Measurements from ENCODE around the gene SIGMAR1. TPM values are rescaled to one million over a fixed set of nuclear protein-coding genes. Genes with fewer than 3 reads are reported as not detected.
A peak's percentile ranks its signal among the peaks of the same experiment; 100 is the strongest.
"Not testable (repeated sequence)": the region's sequence is repeated elsewhere in the genome, so short reads cannot be mapped to it uniquely, and the experiment has no call there.

Gene SIGMAR1
- total RNA-seq, 1 donor from 2014 or later = 20.8 TPM

DNA sequence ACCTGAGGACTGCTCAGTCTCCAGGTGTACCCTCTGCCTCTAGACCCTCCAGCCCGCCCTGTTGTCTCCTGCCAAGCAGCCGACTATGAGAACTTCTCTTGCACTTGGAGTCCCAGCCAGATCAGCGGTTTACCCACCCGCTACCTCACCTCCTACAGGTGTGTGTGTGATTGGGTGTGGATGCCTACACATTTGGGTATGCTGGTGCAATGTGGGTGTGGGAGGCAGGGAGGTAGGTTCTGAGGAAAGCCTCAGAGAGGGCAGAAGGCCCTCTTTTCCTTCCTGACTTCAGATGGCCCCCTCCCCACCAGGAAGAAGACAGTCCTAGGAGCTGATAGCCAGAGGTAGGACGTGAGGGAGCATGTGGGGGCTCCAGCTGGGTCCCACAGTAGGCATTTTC lies 19.4 kb upstream of the SIGMAR1 start:
- FAIRE-seq = no peak
- DNase-seq (ENCODE audit: low spot score in 2 of 2) = no peak

DNA sequence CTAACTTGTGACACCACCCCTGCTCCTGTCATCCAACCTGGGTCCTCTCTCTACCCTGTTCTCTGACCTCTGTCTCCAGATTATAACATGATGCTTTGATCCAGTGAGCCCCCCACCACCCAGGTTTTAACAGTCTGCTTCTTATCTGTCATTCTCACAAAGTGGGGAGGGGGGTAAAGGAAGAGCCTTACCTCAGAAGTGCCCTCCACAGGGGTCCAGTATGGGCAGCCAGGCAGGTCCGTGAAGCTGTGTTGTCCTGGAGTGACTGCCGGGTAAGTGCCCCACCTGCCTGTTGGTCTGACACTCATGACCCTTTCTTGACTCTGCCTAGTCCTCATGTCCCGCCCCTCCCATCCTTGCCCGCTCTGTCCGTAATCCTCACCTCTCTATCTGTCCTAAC lies 17.8 kb upstream of the SIGMAR1 start:
- DNase-seq (ENCODE audit: low spot score in 2 of 2) (no peak), FAIRE-seq (no peak)

DNA sequence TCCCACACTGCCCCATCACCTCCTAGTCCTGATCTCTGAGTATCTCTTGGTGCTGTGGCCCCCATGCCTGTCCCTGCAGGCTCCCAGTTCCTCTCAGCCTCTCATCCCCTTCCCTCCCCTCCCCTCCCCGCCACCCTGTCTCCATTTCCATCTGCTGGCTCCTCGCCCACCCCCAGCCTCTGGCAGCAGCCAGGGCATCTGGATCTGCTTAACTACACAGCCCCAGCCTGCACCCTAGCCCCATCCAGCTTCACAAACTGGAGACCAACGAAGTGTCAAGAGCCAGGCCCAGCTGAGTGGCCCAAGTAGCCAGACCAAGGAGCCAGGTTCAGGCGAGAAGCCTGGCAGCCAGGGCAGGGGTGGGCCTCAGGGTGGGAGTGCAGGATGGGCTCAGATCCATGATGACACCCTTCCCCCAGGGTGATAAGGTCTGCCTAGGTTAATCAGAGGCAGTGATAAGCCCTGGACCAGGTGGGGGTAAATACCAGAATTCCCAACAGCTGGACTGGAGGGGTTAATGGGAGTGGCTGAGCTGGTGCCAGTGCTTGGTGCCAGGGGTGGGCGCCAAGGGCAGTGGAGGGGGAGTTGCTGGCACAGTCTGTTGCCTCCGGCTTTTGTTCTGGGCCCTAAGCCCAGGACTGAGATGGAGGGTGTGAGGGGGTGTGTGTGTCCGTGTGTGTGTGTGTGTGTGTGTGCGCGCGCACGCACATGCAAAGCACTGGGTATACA lies 16.9 kb upstream of the SIGMAR1 start:
- FAIRE-seq (no peak), DNase-seq (ENCODE audit: low spot score in 2 of 2) (peak; percentile 75 to 78)

DNA sequence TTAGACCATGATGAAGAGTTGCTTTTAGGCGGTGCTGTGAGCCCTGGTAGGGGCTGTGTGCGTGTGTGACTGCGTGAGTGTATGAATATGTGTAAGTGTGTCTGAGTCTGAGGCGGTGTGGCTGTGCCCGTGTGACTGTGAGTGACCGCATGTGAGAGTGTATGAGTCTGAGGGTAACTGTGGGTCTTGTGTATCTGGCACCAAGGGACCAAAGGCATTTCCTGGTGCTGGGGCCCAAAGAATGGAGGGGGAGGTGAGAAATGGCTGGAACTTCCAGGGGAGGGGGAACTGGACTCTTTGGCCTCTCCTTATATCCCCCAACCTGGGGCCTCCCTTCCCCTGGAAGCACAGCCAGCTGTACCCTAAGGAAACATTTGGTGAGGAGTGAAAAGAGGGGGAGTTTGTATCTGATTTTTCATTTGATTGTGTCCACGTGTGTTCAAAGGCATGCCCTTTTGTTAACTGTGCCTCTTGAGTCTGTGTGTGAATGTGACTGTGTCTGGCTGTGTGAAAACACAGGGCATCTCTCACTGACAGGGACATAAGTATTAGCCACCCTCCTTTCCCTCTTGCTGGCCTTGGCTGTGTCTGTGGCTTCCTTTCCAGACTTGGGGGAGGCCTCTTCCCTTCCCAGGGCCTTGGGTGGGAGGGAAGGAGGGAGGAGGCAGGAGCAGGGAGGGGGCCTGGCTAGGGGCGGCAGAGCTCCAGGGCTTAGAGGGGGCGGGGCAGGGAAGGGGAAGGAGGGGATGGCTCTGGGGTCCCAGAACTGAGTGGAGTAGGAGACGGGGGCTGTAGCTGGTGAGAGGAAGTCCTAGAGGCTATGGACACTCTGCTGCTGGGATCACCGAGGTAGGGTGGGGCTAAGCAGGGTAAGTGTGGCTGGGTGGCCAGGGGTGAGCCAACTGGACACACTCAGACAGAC lies 15.8 kb upstream of the SIGMAR1 start:
- no peak for FAIRE-seq
- DNase-seq (ENCODE audit: low spot score in 2 of 2) = no peak

DNA sequence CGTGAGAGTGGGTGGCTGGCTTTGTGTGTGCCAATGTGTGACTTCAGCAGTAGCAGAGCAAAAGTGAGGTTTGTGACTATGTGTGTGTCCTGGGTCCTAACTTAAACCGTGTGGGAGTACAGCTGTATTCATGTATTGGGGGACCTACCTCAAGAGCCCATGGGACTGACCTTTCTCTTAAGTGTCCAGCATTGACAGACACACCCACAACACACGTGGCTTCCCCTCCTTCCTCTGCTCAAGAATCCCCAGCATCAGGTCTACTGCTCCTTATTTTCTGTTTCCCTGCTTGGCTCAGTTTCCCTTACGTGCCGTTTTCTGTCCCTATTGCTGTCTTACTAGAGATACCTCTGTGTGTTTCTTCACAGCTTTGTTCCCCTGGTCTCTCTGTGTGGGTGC lies 15.0 kb upstream of the SIGMAR1 start:
- DNase-seq (ENCODE audit: low spot score in 2 of 2) = no peak
- no peak for FAIRE-seq

DNA sequence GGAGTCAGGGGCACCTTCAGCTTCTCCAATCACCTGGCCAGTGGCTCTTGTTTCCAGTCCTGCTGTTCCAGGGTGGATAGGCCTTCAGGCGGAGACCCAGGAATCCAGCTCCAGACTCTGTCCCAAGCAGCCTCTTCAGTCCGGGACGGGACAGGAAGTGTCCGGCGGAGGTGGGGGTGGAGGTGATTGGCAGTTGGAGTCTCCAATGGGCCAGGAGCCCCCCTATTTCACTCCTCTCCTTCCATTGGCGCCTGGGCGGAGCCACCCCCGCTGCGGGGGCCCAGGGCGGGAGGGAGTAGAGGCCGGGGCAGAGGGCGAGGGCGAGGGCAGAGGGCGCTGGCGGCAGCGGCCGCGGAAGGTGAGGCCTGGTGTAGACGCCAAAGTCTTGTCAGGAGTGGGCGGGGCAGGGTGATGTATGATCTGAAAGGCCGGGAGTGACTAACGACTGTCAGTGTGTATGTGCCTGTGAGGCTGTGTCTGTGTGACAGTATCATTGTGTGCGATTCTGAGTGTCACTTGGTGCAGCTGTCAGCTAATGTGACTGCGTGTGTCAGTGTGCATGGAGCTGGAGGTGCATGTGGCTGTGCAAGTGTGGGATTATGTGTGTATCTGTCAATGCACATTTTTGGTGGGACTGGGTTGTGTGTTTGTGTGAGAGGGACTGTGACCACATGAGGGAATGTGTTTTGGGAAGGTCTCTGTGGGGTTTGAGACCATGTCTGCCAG lies 14.5 kb upstream of the SIGMAR1 start, which contains the start of gene IL11RA:
Gene IL11RA (plus strand): TSS at position 310 of the 726 bp plus-strand sequence. CDS start 3,033 bp downstream, outside the sequence.
- DNase-seq (ENCODE audit: low spot score in 2 of 2) (peak; percentile 86 to 89), FAIRE-seq (no peak)

DNA sequence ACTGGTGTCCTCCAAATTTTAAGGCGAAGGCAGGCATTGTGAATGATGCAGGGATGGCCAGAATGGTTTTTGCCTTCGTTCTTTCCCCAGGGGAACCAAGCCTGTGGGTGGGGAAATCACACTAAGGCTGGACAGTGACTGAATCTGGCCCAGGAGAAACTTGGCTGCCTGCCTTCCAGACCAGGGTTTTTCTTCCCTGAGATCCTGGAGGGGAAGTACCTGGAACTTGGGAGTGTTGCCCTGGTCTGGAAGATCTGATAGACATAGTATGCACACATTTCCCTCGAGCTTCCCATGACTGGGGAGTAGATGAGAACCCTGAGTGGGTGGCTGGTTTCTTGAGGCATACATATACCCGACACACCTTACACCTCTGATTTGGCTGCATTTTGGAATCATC lies 13.7 kb upstream of the SIGMAR1 start:
- DNase-seq (ENCODE audit: low spot score in 2 of 2) (no peak), FAIRE-seq (no peak)

DNA sequence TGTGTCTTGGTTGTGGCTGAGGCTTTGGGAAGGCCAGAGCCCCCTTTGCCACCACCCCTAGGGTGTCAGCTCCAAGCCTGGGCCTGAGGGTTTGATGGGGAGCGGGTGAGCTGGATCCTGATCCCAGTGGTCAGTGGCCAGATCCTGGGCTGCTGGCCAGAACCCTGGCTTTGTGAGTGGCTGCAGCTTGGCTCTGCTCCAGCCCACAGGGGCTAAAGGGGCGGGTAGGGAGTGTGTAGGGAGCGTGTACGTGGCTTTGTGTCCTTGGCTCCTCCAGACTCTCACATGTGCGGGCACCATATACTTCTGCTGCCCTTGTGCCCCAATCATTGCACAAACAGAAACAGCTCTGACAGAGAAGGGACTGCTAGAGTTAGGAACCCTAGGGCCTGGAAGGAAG lies 13.2 kb upstream of the SIGMAR1 start:
- FAIRE-seq = no peak
- DNase-seq (ENCODE audit: low spot score in 2 of 2) = no peak

DNA sequence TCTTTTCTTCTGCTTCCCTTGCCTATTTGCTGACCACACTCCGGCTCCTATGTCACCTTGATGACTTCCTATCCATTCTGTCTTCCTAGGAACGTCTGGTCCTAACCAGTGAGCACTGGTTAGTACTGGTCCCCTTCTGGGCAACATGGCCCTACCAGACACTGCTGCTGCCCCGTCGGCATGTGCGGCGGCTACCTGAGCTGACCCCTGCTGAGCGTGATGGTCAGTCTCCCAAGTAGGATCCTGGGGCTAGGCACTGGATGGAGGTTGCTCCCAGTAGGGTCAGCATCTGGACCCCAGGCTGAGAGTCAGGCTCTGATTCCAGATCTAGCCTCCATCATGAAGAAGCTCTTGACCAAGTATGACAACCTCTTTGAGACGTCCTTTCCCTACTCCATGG lies 11.1 kb upstream of the SIGMAR1 start:
- no peak for DNase-seq (ENCODE audit: low spot score in 2 of 2)
- no peak for FAIRE-seq

DNA sequence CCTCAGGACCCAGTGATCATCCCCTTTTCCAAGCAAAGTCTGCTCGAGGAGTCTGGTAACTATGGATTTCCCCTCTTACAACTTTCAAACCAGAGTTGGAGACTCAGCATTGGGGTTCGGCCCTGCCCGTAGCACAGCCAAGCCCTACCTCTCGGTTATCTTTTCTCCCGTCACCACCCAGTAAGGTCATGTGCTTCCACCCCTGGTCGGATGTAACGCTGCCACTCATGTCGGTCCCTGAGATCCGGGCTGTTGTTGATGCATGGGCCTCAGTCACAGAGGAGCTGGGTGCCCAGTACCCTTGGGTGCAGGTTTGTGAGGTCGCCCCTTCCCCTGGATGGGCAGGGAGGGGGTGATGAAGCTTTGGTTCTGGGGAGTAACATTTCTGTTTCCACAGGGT lies 10.1 kb upstream of the SIGMAR1 start:
- no peak for DNase-seq (ENCODE audit: low spot score in 2 of 2)
- FAIRE-seq = no peak

DNA sequence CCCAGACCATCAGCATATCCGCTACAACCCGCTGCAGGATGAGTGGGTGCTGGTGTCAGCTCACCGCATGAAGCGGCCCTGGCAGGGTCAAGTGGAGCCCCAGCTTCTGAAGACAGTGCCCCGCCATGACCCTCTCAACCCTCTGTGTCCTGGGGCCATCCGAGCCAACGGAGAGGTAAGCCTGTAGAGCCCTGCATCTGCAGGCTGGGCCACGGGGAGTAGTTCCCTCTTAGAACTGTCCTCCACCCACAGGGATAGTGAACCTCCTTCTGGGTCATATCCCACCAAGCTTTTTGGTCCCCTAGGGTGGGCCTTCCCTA lies 9.5 kb upstream of the SIGMAR1 start:
- FAIRE-seq = no peak
- DNase-seq (ENCODE audit: low spot score in 2 of 2) = no peak

DNA sequence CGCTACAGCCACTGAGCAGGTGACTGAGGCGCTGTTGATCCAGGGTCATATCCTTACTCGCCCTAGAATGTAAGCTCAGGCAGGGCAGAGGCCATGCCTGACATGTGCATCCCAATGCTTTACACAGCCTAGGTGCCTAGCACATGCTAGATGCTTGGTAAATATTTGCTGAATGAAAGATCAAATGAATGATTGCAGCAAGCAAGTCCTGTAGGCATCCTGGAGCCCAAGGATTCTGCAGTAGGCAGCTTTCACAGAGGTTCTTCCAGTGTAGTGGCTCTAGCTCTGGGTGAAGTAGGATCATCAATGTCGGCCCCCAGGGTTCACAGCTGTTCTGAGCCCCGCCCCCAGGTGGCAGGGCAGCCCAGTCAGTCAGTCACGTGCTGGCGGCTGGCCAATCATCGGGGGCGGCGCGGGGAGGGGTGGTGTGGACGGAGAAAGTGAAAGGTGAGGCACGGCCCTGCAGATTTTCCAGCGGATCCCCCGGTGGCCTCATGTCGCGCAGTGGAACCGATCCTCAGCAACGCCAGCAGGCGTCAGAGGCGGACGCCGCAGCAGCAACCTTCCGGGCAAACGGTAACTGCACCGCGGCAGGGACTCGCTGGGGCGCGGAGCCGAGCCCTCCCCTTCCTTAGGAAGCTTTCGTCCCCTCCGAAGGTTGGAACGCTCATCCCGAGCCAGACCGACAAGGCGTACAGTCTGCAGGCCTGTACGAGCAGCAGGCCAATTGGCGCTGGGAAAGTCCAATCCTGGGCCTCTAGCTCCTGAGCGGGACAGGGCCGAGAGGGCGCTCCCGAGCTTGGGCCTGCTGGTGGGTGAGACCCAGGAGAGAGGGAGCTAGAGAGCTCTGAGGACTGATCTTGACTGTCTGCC lies 8.9 kb upstream of the SIGMAR1 start, which contains the start of gene GALT:
Gene GALT (plus strand): TSS at position 465 of the 873 bp plus-strand sequence. CDS start 30 bp downstream, at position 495.
- no peak for FAIRE-seq
- peak; percentile 75 to 85 for DNase-seq (ENCODE audit: low spot score in 2 of 2)

DNA sequence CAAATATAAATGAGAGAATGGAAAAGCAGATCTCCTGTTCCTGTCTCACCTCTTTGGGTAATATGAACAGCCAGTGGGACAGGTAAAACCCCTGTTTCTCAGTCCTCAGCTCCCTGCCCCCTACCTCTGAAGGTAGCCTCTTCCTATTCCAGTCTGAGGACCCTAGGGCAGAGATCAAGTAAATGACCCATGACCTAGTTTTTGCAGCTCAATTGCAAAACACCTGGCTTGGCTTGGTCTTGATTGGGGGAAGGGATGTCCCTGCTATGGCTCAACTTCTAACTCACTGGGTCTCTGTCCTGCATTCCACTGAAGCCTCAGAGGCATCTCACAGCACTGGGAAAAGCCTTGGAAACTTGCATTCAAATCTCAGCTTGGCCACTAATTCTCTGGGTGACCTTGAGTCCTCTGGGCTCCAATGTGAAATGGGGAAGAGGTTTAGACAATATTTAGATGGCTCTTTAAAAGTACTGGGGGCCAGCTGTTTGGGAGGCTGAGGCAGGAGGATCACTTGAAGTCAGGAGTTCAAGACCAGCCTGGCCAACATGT lies 7.3 kb upstream of the SIGMAR1 start:
- FAIRE-seq (no peak), DNase-seq (ENCODE audit: low spot score in 2 of 2) (no peak)

DNA sequence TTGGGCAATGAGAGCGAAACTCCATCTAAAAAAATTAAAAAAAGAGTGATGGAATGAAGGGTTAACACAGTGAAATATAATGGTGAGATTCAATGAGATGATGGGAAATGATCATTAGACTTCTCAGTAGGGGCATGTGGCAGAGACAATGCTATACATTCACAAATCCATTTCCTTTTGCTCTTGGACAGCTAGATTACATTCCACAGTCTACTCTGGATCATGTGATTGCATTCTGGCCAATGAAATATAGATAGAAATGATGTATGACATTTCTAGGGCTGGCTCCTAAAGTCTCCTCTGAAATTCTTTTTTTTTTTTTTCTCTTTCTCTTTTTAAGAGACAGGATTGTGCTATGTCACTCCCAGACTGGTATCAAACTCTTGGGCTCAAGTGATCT lies 5.1 kb upstream of the SIGMAR1 start:
- FAIRE-seq = no peak

DNA sequence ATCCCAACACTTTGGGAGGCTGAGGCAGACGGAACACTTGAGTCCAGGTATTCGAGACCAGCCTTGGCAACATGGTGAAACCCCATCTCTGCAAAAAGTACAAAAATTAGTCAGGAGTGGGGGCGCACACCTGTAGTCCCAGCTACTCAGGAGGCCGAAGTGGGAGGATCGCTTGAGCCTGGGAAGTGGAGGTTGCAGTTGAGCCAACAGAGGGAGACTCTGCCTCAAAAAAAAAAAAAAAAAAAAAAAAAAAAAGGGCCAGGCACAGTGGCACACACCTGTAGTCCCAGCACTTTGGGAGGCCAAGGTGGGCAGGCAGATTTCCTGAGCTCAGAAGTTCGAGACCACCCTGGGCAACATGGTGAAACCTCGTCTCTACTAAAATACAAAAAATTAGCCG lies 1.7 kb upstream of the SIGMAR1 start:
- DNase-seq (ENCODE audit: low spot score in 2 of 2); FAIRE-seq: not testable (repeated sequence)

More for the DNA sequence above, 5.1 kb upstream of the SIGMAR1 start:
- DNase-seq (ENCODE audit: low spot score in 2 of 2) = no peak

DNA sequence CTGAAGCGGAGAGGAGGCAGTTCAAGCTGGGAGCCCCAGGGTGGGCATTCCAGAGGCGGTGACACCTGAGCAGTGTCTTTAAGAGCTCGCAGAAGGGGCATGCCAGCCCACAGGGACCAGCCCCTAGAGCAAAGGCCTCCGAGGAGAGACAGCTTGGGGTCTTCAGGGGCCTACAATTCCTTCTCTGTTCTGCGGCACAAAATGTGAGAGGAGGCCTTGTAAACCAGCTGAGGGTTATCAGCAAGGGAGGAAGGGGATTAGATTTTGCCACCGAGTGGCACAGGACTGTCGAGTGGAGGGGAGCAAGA lies 505 bp upstream of the SIGMAR1 start:
- no peak for FAIRE-seq
- no peak for DNase-seq (ENCODE audit: low spot score in 2 of 2)

DNA sequence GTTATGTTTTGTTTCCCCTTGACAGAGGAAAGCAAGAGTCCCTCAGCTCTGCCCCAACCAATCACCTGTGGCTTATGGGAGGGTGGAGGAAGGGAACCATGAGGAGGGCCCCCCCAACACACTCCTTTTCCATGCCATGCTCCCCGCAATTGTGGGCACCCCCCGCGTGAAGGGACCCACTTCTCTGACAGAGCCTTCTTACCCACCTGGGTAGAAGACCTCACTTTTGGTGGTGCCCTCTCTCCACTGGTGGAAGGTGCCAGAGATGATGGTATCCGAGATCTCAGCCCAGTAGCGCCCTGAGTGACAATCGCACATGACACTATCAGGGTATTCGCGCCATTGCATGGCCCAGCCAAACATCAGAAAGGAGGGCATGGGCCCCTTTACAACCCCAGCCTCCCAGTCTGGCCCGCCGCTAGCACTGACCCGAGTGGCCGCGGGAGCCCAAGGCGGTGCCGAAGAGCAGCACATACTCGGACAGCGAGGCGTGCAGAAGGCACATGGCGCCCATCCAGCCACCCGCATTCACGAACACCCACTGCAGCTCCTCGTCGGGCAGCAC lies 714 bp downstream of the SIGMAR1 start:
- no peak for FAIRE-seq
- DNase-seq (ENCODE audit: low spot score in 2 of 2) = no peak

DNA sequence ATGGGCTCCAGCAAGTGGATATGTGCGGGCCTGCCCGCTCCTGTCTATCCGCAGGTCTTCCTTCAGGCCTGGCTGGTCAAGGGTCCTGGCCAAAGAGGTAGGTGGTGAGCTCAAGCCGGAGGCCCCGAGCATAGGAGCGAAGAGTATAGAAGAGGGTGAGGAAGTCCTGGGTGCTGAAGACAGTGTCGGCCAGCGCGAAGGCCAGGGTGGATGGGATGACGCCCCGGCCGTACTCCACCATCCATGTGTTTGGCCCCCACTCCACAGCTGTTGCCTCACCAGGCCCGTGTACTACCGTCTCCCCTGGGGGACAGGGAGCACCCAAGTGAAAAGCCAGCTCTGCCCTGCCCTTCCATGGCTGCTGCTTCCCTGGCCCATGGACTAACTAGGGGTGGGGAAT lies 2.0 kb downstream of the SIGMAR1 start:
- no peak for DNase-seq (ENCODE audit: low spot score in 2 of 2)
- FAIRE-seq = no peak

DNA sequence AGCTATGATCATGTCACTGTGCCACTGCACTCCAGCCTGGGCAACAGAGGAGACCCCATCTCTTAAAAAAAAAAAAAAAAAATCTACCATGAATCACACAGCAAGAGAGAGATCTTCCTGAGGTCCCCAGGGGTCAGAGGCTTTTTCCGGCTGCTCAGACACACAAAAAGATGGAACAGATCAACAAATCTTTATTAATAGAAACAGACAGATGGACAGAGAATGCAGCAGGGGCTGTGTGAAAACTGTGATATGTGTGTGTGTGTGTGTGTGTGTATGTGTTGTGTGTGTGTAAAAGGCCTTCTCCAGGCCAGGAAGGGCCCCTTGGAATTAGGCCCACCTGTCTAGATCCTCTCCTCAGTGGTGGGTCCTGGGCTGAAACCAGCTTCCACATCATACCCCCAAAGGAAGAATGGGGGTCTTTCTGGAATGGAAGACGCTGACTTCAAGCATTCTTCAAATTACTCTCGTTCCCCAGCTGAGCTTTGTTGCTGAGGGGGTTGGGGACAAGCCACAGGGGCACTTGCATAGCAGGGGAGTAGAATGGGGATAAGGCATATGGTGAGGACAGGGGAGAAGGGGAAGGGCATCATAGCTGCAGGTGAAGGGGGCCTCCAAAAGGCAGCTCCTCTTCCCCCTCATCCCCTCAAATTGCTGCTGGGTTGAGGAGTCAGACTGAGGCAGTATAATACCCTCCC lies 2.9 kb downstream of the SIGMAR1 start:
- DNase-seq (ENCODE audit: low spot score in 2 of 2) (no peak), FAIRE-seq (no peak)
